Dermis blood vessel endothelial cell (primary cell): ENCODE results near the gene ABRAXAS1. TPM values are rescaled to one million over a fixed set of nuclear protein-coding genes. Genes with fewer than 3 reads are reported as not detected.
"Not testable (repeated sequence)": the region's sequence is repeated elsewhere in the genome, so short reads cannot be mapped to it uniquely, and the experiment has no call there.

Source experiments
- DNase-seq: peaks from one replicate; pipeline ENCODE4 v3.0.0; 2010
- total RNA-seq: library from RNA; depleted of rRNA; stranded (reverse); fragments of >200 nt; gene quantifications from 2 replicates; pipeline ENCODE4 v1.2.3, GENCODE V29; 2014

Gene ABRAXAS1
- total RNA-seq, result 22.0 and 24.5 TPM in 2 replicates

DNA sequence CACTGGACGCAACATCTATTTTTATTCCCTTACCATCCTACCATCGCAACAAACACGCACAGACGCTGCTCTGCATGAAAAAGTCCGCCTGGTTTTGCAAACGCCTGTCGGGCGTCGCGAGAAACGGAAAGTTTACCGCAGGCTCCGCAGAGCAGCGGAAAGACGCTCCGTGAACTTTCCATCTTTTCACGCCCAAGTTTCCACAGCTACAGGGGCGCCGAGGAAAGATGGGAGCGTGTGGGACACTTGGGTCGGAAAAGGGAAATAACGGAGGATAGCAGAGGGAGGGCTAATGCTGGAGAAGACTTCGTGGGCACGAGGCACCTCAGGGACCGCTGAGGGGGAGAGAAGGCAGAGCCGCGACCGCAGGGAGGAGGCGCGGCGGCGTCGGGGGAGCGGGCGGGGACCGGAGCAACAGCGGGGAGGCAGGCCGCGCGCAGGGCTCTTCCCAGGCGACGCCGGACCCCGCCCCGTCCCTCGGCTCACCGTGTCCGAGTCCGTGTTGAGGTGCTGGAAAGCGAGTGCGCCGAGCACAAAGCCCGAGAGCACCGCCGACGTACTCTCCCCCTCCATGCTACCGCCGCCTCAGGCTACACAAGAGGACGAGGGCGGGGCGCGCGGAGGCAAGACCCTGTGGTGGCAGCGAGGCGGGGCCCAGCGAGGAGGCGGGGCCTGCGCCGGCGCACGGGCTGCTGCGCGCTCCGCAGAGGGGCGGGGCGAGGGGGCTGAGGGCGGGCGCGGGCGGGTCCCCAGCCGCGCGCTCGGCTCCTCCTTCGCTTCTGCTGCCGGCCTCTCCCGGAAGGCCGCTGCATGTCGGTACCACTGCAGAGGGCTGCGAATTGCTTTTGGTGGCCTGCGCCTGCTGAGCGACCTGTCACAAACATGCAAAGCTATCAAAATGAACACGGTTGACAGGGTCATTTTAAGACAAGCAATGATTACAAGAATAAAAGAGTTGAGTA, at the start of gene ABRAXAS1:
Gene ABRAXAS1 (minus strand): TSS at position 601 of the 962 bp plus-strand sequence. CDS start 28 bp downstream, at position 573.
- peak; percentile 95 for DNase-seq

- no peak for DNase-seq
Measured at GRCh38 chr4:83527671-83528070, 42.8 kb upstream of the ABRAXAS1 start.

DNA sequence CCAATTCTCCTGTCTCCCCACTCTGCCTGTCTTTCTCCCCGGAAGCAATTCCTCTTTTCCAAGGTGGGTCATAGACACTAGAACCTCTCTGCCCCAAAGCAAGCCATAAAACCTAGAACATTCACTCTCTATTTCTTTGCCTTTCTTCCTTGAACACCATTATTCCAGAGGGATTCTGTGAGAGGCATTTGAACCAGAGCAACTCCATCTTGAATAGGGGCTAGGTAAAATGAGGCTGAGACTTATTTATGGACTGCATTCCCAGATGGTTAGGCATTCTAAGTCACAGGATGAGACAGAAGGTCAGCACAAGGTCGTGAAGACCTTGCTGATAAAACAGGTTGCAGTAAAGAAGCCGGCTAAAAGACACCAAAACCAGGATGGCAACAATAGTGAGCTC, 37.3 kb upstream of the ABRAXAS1 start:
- DNase-seq, result no peak

DNA sequence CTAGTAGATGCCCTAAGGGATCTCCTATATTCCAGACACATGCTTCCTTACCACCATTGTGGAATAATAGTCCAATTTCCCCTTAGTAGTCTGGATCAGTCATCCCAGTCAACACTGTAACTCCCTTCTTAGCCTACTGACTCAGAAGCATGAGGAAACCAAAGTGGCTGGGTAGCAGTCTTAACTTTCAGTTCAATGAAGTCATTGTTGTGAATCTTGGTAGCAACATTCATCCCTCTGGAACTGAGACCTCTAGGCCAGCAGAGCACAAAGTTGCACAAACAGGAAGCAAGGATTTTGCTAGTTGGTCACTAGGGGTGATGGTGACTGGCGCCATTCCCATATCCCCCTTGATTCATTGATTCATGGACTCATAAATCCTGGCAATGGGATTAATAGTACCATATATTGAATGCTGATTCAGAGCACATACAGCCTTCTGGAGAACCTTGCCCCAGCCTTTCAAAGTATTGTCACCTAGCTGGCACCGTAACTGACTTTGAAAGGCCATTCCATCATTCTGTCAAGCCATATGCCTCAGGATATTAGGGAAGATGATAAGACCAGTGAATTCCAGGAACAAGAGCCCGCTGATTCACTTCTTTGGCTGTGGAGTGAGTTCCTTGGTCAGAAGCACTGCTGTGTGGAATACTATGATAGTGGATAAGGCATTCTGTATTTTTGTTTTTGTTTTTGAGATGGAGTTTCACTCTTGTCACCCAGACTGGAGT, 31.3 kb upstream of the ABRAXAS1 start:
- DNase-seq, result peak; percentile 9

- no peak for DNase-seq
Measured at GRCh38 chr4:83510442-83510841, 25.5 kb upstream of the ABRAXAS1 start.

DNA sequence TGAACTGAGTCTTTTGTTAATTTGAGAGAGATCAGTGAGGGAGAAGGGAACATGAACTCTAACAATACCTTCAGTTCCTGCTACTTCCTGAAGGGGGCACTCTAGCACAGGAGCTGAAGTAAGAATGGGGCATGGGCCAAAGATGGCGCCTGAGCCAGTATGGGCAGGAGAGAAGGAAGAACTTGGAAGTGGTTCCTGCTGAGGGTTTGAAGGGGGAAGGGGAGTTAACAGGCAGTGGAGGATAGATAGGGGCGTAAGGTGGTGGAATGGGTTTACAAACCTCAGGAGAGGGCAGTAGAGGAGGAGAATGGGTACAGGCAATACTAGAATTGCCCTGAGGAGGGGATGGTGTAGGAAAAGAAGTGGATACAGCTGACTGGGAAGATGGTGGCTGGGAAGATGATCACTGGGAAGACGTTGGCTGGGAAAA, 24.3 kb upstream of the ABRAXAS1 start:
- DNase-seq, result peak; percentile 72

DNA sequence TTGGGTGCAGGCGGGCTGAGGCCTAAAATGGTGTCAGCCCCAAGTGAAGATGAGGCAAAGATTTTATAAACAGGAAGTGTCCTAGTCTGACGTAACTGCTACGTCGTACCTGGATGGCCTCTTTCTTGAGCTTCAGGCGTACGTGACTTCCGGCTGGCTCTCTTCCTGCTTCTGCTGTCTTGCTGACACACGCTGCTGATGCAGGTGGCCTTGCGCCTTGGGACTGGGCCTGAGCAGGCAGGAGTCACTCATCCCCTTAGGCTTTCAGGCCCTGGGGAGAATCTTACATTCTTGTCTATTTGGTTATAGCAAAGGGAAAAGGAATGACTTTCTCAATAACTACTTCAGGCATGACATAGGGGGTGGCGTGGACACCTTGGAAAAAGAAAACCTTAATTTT, 20.1 kb upstream of the ABRAXAS1 start:
- no peak for DNase-seq

DNA sequence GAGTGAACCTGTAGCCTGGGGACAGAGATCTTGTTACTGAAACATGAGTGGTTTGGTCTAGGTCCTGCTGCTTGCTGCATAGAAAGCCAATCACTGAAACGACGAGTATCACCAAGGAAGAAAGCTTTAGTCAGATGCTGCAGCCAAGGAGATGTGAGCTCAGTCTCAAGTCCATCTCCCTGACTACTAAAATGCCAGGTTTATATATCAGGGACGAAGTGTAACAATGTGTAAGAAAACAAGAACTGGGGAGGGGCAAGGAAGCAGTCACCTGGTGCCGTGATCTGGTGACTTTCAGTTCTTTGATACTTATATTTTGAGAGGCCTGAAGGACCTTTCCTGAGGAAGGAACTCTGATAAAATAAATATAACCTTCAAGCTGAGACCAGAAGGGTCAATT, 19.6 kb upstream of the ABRAXAS1 start:
- DNase-seq, result no peak

GRCh38 chr4:83503974-83504373, 19.1 kb upstream of the ABRAXAS1 start:
- no peak for DNase-seq

DNA sequence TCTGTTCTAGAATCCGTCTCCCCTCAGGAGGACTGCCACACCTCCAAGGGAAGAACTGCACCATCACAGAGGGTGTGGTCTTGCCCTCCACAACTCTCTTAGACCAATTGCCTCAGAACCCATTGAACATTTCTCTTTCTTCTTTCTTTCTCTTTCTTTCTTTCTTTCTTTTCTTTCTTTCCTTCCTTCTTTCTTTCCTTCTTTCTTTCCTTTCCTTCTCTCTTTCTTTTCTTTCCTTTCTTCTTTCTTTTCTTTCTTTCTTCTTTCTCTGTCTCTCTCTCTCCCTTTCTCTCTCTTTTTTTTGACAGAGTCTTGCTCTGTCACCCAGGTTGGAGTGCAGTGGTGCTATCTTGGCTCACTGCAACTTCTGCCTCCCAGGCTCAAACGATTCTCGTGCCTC, 16.8 kb upstream of the ABRAXAS1 start:
- not testable (repeated sequence) for DNase-seq

GRCh38 chr4:83498187-83498586, 13.3 kb upstream of the ABRAXAS1 start:
- DNase-seq, result no peak

DNA sequence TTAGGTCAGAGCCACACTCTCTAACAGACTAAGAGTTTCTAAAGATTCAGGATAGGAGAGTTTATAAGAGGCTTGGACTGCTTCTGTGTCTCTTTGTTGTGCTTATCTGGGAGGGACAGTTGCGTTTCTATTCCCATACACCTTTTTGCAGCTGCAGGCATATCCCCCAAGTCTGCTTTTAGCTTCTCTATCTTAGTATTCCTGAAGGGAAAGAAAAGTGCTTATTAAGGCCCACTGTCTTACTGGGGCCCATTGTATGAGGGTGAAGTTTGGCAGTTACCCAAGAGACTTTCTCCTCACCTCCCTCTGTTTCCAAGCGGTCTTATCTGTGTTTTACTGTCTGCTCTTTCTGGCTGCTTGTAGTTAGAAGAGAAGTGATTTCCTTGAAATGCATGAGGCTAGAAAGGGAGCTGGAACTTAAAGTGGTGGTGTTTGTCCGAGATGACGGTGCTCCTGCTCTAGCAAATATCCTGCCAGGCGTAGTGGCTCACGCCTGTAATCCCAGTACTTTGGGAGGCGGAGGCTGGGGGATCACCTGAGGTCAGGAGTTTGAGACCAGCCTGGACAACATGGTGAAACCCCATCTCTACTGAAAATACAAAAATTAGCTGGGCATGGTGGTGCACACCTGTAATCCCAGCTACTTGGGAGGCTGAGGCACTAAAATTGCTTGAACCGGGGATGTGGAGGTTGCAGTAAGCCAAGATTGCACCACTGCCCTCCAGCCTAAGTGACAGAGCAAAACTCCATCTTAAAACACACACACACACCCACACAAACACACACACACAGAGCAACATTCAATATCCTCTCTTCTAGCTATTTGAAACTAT, 11.4 kb upstream of the ABRAXAS1 start:
- DNase-seq, result not testable (repeated sequence)

DNA sequence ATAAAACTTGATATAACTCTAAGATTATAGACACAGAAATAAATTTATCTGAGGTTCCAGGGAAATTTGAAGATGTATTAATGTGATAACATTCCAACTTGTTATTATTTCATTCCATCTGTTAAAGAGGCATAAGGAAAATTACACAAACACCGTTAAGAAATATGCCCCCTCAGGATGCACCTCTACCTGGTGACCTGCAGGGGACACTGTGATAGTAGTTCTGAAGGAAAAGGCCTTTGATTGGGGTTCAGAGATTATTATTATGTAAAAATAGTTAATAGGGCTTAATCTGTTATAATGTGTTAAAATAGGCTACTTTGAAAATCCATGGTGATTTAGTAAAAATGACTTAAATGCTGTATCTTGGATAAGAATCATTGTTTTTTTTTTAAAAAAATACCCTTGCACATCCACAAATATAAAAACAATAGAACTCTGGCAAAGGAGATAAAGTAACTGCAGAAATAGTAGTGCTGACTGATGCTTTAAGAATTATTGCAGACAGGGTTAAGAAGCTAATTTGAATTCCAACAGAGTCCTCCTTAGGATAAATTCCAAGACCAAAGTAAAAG, 6.1 kb upstream of the ABRAXAS1 start:
- DNase-seq, result peak; percentile 62

- DNase-seq, result no peak
Measured at GRCh38 chr4:83489711-83490326, 4.9 kb upstream of the ABRAXAS1 start.

GRCh38 chr4:83486457-83487129, 1.7 kb upstream of the ABRAXAS1 start:
- no peak for DNase-seq

- DNase-seq, result no peak
Measured at GRCh38 chr4:83473966-83474365, 10.9 kb downstream of the ABRAXAS1 start.

GRCh38 chr4:83473423-83473822, 11.5 kb downstream of the ABRAXAS1 start:
- no peak for DNase-seq

GRCh38 chr4:83456184-83456501, 28.8 kb downstream of the ABRAXAS1 start:
- no peak for DNase-seq

- peak; percentile 99 for DNase-seq
Measured at GRCh38 chr4:83455281-83456183, 29.4 kb downstream of the ABRAXAS1 start, which contains the start of the genes HELQ and MRPS18C. Gene HELQ (minus strand): TSS chr4:83455823. CDS start chr4:83455693, 130 bp downstream. Gene MRPS18C (plus strand): TSS chr4:83456058. CDS start chr4:83456078, 20 bp downstream.

DNA sequence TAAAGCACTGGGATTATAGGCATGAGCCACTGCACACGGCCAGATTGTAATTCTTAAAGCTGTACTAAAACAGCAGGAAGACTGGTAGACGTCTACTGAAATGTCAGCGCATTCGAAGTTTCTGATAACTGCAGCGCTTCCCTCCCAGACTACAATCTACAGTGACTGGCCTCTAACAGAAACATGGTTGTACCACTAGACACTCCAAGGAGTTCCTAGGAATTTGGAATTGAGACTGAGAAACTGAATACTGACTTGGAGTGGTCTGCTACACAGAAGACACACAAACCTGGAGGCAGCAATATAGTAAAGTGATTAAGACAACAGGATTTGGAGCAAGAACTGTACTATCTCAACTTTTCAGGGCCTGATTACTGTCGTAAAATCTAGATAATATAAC, 30.2 kb downstream of the ABRAXAS1 start:
- peak; percentile 33 for DNase-seq
